GM12878 (cell line): ENCODE data around the gene LENEP. TPM values are rescaled to one million over a fixed set of nuclear protein-coding genes. Genes with fewer than 3 reads are reported as not detected.

Experiments used
- BHLHE40 ChIP-seq, 2 experiments: fragments of 450-650 bp in 1 of 2; IDR thresholded peaks; 2 replicates each; pipeline ENCODE4 v1.6.1; 2011 to 2017; ENCODE audit warnings: low read depth in 2 of 2, borderline replicate concordance in 1 of 2, improper control_type of control experiment in 1 of 2, low read length in 1 of 2, mild to moderate bottlenecking in 1 of 2
- BRCA1 ChIP-seq: IDR thresholded peaks from 2 replicates; pipeline ENCODE4 v1.6.1; 2011; ENCODE audit warnings: low read depth, low read length, improper control_type of control experiment
- CBX3 ChIP-seq: fragments of 200-600 bp; sonication (generic); IDR thresholded peaks from 2 replicates; pipeline ENCODE4 v1.6.1; 2016; ENCODE audit warnings: low read depth, borderline replicate concordance
- CHD2 ChIP-seq: IDR thresholded peaks from 2 replicates; pipeline ENCODE4 v1.6.1; 2011; ENCODE audit warnings: low read depth, low read length, improper control_type of control experiment, borderline replicate concordance
- CREB1 ChIP-seq: IDR thresholded peaks from 2 replicates; pipeline ENCODE4 v1.6.1; 2012; ENCODE audit warnings: low read depth, mild to moderate bottlenecking, inconsistent platforms
- CREM ChIP-seq: IDR thresholded peaks from 2 replicates; pipeline ENCODE4 v1.6.1; 2014; ENCODE audit warnings: antibody characterized with exemption, low read depth
- GABPA ChIP-seq: IDR thresholded peaks from 2 replicates; pipeline ENCODE4 v1.6.1; 2014; ENCODE audit warnings: antibody characterized with exemption, low read depth, mild to moderate bottlenecking, inconsistent platforms
- HDAC6 ChIP-seq: fragments of 200-600 bp; sonication (generic); IDR thresholded peaks from one replicate; pipeline ENCODE4 v1.8.0; 2017; ENCODE audit warnings: antibody characterized with exemption; ENCODE audit not compliant: unreplicated experiment
- HDGF ChIP-seq: fragments of 450-650 bp; IDR thresholded peaks from 2 replicates; pipeline ENCODE4 v1.6.1; 2016; ENCODE audit warnings: antibody characterized with exemption
- MTA3 ChIP-seq: IDR thresholded peaks from 2 replicates; pipeline ENCODE4 v1.6.1; 2012; ENCODE audit warnings: low read length, inconsistent platforms, borderline replicate concordance
- NFXL1 ChIP-seq: fragments of 450-650 bp; IDR thresholded peaks from 2 replicates; pipeline ENCODE4 v1.6.1; 2017; ENCODE audit warnings: antibody characterized with exemption, mild to moderate bottlenecking, borderline replicate concordance
- NFYA ChIP-seq: IDR thresholded peaks from 2 replicates; pipeline ENCODE4 v1.6.1; 2011; ENCODE audit warnings: low read depth, mild to moderate bottlenecking, low read length, improper control_type of control experiment, borderline replicate concordance
- NR2C1 ChIP-seq: fragments of 450-650 bp; IDR thresholded peaks from 2 replicates; pipeline ENCODE4 v1.6.1; 2017; ENCODE audit warnings: antibody characterized with exemption, mild to moderate bottlenecking, moderate library complexity
- RAD21 ChIP-seq: IDR thresholded peaks from 2 replicates; pipeline ENCODE4 v1.6.1; 2011; ENCODE audit warnings: mild to moderate bottlenecking, low read depth, low read length, moderate library complexity; ENCODE audit not compliant: insufficient read depth
- RAD51 ChIP-seq: fragments of 450-650 bp; IDR thresholded peaks from 2 replicates; pipeline ENCODE4 v1.6.1; 2016; ENCODE audit warnings: moderate library complexity, mild to moderate bottlenecking, inconsistent platforms
- SMAD1 ChIP-seq: fragments of 450-650 bp; IDR thresholded peaks from 2 replicates; pipeline ENCODE4 v1.6.1; 2018; ENCODE audit warnings: mild to moderate bottlenecking, low read depth; ENCODE audit not compliant: partially characterized antibody
- TCF12 ChIP-seq: IDR thresholded peaks from 2 replicates; pipeline ENCODE4 v1.6.1; 2011; ENCODE audit warnings: low read depth, mild to moderate bottlenecking, low read length
- ZNF24 ChIP-seq: fragments of 450-650 bp; IDR thresholded peaks from 2 replicates; pipeline ENCODE4 v1.6.1; 2017; ENCODE audit warnings: antibody characterized with exemption, mild to moderate bottlenecking
- polyA plus RNA-seq, 11 experiments: library from polyadenylated mRNA; depleted of rRNA in 4 of 11; unstranded in 6 of 11; stranded (reverse) in 5 of 11; fragments of >200 nt; fragmentation: Nextera tagmentation in 4 of 11; fragmentation: Illumina TruSeq in 1 of 11; extraction: Ambion mirVana in 4 of 11; extraction: Trizol in 1 of 11; gene quantifications; 1 replicate in 1 of 11; 2 replicates in 10 of 11; pipeline versions ENCODE4 v1.2.1 to v1.2.3, GENCODE V29; 2011 to 2016; ENCODE audit warnings: inconsistent platforms in 2 of 11, missing spikeins in 2 of 11, low read depth in 1 of 11
- total RNA-seq, 4 experiments: library from RNA; depleted of rRNA in 3 of 4; stranded (reverse); fragments of >200 nt in 3 of 4; fragmentation: Illumina TruSeq in 1 of 4; extraction: Trizol in 1 of 4; gene quantifications; 2 replicates each; pipeline versions ENCODE4 v1.2.1 to v1.2.3, GENCODE V29; 2013 to 2021
- TF ChIP-seq, protein P1 (sequence below): IDR thresholded peaks from 2 replicates; pipeline ENCODE4 v1.6.1; 2012; ENCODE audit warnings: improper control_type of control experiment, low read depth, low read length; ENCODE audit not compliant: insufficient replicate concordance
- TF ChIP-seq, protein P2 (sequence below): IDR thresholded peaks from 2 replicates; pipeline ENCODE4 v1.6.1; 2011; ENCODE audit warnings: mild to moderate bottlenecking, low read depth, low read length, moderate library complexity; ENCODE audit not compliant: insufficient replicate concordance
- TF ChIP-seq, protein P3 (sequence below): IDR thresholded peaks from 2 replicates; pipeline ENCODE4 v1.6.1; 2012; ENCODE audit warnings: low read length, inconsistent platforms
- TF ChIP-seq, protein P4 (sequence below): fragments of 450-650 bp; IDR thresholded peaks from 2 replicates; pipeline ENCODE4 v1.6.1; 2014; ENCODE audit warnings: mild to moderate bottlenecking

The LENEP gene
- total and polyA plus RNA-seq, 10 of the 15 experiments (the other 5 are each of a cell fraction or from before 2014, with no cell fraction given), result 0.27 to 1.1 (median 0.64) TPM; not detected in 7

DNA sequence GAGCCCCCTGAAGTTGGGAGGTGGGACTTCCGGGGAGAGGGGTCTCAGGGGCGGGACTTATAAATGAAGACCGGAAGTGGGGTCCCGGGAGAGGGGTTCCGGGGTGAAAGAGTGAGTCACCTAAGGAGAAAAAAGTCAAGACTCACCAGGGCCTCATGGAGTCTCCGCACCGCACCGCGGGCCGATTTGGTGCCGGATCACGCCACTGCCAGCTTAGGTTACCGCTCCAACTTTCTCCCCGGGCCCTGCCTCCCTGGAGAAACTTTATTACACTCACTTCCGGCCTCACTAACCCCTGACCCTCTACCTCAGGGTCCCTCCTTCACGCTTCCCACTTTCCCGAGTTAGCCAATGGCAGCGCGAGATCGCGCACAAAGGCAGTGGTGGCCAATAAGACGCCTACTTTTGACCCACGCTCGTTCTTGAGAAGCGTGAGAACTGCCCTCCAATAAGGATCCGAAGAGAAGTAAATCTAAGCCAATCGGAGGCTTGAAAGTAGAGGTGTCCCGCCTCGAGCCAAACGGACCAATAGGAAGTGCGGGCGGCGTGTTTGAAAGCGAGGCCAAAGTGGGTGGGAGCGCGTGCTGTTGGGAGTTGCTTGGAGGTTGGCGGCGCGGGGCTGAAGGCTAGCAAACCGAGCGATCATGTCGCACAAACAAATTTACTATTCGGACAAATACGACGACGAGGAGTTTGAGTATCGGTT, 19.1 kb upstream of the LENEP start, which contains the start of gene CKS1B (continued):
- TF ChIP-seq, protein P1, sequence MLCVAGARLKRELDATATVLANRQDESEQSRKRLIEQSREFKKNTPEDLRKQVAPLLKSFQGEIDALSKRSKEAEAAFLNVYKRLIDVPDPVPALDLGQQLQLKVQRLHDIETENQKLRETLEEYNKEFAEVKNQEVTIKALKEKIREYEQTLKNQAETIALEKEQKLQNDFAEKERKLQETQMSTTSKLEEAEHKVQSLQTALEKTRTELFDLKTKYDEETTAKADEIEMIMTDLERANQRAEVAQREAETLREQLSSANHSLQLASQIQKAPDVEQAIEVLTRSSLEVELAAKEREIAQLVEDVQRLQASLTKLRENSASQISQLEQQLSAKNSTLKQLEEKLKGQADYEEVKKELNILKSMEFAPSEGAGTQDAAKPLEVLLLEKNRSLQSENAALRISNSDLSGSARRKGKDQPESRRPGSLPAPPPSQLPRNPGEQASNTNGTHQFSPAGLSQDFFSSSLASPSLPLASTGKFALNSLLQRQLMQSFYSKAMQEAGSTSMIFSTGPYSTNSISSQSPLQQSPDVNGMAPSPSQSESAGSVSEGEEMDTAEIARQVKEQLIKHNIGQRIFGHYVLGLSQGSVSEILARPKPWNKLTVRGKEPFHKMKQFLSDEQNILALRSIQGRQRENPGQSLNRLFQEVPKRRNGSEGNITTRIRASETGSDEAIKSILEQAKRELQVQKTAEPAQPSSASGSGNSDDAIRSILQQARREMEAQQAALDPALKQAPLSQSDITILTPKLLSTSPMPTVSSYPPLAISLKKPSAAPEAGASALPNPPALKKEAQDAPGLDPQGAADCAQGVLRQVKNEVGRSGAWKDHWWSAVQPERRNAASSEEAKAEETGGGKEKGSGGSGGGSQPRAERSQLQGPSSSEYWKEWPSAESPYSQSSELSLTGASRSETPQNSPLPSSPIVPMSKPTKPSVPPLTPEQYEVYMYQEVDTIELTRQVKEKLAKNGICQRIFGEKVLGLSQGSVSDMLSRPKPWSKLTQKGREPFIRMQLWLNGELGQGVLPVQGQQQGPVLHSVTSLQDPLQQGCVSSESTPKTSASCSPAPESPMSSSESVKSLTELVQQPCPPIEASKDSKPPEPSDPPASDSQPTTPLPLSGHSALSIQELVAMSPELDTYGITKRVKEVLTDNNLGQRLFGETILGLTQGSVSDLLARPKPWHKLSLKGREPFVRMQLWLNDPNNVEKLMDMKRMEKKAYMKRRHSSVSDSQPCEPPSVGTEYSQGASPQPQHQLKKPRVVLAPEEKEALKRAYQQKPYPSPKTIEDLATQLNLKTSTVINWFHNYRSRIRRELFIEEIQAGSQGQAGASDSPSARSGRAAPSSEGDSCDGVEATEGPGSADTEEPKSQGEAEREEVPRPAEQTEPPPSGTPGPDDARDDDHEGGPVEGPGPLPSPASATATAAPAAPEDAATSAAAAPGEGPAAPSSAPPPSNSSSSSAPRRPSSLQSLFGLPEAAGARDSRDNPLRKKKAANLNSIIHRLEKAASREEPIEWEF, result no peak
- TF ChIP-seq ZNF24 (no peak), NR2C1 (peak; percentile 98), CREB1 (peak; percentile 86), RAD21 (no peak), GABPA (peak; percentile 91), HDAC6 (no peak), TCF12 (no peak), CREM (peak; percentile 78), BHLHE40 (IDR thresholded peaks at IDR 0.05; ENCODE audit: borderline replicate concordance in 1 of 2, low read depth in 2 of 2, low read length in 1 of 2) (peak; percentile 78 to 84; a peak in 3 of 4 replicates), NFYA (peak; percentile 92), NFXL1 (no peak), SMAD1 (peak; percentile 7), MTA3 (no peak), RAD51 (0 out of 2 replicates have a peak, but pooled peaks have one; percentile 18), BRCA1 (0 out of 2 replicates have a peak, but pooled peaks have one; percentile 35), CBX3 (no peak), HDGF (no peak), CHD2 (peak; percentile 97)
- TF ChIP-seq, protein P2, sequence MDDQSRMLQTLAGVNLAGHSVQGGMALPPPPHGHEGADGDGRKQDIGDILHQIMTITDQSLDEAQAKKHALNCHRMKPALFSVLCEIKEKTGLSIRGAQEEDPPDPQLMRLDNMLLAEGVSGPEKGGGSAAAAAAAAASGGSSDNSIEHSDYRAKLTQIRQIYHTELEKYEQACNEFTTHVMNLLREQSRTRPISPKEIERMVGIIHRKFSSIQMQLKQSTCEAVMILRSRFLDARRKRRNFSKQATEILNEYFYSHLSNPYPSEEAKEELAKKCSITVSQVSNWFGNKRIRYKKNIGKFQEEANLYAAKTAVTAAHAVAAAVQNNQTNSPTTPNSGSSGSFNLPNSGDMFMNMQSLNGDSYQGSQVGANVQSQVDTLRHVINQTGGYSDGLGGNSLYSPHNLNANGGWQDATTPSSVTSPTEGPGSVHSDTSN, result no peak
- TF ChIP-seq, protein P3, sequence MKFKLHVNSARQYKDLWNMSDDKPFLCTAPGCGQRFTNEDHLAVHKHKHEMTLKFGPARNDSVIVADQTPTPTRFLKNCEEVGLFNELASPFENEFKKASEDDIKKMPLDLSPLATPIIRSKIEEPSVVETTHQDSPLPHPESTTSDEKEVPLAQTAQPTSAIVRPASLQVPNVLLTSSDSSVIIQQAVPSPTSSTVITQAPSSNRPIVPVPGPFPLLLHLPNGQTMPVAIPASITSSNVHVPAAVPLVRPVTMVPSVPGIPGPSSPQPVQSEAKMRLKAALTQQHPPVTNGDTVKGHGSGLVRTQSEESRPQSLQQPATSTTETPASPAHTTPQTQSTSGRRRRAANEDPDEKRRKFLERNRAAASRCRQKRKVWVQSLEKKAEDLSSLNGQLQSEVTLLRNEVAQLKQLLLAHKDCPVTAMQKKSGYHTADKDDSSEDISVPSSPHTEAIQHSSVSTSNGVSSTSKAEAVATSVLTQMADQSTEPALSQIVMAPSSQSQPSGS, result no peak
- TF ChIP-seq, protein P4, sequence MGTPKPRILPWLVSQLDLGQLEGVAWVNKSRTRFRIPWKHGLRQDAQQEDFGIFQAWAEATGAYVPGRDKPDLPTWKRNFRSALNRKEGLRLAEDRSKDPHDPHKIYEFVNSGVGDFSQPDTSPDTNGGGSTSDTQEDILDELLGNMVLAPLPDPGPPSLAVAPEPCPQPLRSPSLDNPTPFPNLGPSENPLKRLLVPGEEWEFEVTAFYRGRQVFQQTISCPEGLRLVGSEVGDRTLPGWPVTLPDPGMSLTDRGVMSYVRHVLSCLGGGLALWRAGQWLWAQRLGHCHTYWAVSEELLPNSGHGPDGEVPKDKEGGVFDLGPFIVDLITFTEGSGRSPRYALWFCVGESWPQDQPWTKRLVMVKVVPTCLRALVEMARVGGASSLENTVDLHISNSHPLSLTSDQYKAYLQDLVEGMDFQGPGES, result peak; percentile 95
